CD4-positive, alpha-beta T cell treated with Interleukin-21 for 1 hour (primary cell): Measurements from ENCODE around the gene SERPINB11.
"Not testable (repeated sequence)": the region's sequence is repeated elsewhere in the genome, so short reads cannot be mapped to it uniquely, and the experiment has no call there.

Source experiments
- DNase-seq: peaks from one replicate; pipeline ENCODE4 v3.0.0-alpha.2; 2020

The SERPINB11 gene

DNA sequence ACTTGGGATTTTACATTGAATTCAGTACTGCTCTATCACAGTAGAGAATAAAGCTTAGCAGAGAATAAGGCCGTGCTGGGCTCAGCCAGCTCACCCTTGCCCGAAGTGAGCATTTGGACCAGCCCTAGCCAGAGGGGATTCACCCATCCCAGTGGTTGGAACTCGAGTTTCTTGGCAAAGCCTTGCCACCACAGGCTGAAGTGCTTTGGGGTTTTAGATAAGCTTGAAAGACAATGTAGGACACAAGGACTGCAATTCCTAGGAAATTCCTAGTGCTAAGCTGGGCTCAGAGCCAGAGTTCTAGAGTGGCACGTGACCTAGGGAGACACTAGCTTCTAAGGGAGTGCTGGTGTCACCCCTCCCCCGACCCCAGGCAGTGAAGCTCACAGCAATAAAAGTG lies 28.0 kb downstream of the SERPINB11 start:
- DNase-seq: no peak

DNA sequence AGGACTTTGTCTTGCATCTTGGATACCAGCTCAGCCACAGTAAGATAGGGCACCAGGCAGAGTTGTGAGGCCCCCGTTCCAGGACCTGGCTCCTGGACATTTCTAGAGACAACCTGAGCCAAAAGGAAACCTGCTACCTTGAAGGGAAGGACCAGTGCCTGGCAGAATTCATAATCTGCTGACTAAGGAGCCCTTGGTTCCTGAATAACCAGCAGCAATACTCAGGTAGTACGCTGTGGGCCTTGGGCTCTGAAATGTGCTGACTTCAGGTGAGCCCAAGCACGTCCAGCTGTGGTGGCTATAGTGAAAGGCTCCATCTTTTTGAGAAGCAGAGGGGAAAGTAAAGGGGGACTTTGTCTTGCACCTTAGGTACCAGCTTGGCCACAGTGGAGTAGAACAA lies 28.5 kb downstream of the SERPINB11 start:
- no peak for DNase-seq

DNA sequence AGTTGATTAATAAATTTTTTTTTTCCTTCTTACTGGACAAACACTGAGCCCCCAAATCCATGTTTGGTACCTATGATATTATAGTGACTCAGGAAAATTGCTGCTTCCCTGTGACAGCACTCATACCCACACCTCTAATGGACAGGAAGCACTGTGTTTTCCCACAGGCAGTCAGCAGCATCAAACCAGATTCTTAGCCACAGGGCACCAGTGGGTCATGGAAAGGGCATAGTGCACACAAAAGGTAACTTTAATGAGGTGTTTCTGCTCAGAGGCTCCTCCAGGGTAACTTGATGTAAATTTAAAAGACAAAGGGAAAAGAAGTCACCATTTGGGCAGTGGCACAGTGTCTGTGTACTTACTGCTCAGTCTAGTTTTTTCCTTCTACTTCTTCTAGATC lies 34.1 kb downstream of the SERPINB11 start:
- no peak for DNase-seq

DNA sequence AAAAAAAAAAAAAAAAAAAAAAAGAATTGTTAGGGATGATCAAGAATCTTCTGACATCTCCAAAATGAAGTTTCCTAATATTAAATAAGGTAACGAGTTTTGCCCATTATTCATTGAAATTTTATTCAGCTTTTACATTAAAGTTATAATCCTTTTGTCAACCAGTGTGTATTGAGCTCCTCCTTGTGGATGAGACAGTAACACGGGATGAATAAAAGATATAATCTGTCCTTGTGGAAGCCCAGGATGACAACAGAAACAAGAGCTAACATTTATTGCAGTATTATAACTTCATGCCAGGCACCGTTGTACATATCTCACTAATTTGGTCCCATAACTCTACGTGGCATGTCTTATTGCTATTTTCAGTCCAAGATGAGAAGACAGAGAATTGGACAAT lies 39.0 kb downstream of the SERPINB11 start:
- no peak for DNase-seq

DNA sequence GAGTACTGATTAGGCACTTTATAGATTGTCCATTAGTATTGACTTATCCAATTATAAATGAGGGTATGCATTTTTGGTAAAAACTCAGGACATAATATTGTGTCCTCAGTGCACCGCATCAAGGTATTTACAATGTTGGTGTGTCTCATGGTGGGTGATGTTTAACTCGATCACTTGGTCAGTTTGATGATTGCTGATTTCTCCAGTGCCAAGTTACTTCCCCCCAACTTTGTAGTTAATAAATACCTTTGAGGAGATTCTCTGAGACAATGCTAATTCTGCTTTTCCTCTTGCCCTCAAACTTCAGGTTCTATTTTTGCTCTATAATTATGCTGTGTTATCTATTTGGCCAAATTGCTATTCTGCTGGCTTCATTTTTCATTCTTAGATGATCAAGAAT lies 44.2 kb downstream of the SERPINB11 start:
- no peak for DNase-seq

DNA sequence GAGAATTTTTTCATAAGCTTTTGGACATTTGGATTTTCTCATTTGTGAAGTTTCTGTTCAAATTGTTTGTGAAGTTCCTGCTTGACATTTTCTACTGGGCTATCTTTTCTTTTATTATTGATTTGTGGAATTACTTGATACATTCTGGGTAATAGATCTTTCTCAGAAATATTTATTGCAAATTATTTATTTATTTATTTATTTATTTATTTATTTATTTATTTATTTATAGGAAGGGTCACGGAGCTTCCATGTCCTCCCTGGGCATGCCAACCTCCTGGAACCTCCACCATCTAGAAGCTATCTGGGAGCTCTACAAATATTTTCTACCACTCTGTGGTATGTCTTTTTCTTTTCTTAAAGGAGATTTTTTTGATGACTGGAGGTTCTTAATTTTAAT lies 46.7 kb downstream of the SERPINB11 start:
- DNase-seq: no peak

DNA sequence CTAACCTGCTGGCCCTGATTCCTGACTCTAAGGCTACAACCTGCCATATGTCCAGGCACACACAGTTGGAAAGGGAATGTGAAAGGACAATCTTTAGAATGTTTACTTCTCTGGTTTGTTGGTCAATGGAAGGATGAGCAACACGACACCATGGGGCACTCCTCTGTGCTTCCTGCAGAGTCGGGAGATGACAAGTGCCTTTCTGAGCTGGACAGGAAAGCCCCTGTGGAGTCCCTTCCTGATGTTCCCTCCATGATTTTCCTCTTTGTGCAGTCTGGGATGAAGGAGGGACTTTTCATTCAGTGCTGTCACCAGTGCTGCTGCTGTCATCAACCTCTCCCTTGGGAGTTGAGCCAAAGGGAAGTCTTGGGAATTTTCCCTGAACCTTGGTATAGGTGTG lies 49.9 kb downstream of the SERPINB11 start:
- no peak for DNase-seq

DNA sequence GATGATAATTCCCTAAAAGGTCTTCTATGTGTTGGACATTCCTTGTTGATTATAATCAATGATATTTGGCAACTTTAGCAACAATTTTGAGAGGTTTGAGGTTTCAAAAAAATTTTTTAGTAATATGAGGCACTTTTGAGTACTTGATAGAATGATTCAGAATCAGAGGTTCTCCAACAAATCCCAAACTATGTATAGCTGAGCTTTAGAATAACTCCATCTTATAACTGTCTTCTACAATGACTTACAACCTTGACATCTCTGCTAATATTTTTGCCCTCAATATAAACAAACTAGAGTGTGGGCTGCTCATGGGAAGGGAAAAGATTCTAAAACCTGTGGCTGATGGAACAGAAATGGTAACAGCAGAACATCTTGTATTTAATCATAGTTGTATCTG lies 50.9 kb downstream of the SERPINB11 start:
- DNase-seq: no peak

DNA sequence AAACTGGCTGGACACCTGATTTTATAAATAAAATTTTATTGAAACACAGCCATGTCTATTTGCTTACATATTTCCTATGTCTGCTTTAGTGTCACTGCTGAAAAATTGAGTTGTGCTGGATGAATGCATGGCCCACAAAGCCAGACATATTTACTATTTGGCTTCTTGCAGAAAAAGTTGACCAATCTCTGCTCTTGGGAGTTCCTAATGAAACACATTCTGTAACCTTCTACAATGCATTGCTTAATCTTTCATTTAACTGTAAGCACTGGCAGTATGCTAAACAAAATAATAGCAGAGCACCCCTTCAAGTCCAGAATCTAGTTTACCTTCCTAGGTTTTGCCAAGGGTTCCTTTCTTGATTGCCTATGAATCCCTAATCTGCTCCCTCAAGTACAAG lies 54.8 kb downstream of the SERPINB11 start:
- DNase-seq: no peak

DNA sequence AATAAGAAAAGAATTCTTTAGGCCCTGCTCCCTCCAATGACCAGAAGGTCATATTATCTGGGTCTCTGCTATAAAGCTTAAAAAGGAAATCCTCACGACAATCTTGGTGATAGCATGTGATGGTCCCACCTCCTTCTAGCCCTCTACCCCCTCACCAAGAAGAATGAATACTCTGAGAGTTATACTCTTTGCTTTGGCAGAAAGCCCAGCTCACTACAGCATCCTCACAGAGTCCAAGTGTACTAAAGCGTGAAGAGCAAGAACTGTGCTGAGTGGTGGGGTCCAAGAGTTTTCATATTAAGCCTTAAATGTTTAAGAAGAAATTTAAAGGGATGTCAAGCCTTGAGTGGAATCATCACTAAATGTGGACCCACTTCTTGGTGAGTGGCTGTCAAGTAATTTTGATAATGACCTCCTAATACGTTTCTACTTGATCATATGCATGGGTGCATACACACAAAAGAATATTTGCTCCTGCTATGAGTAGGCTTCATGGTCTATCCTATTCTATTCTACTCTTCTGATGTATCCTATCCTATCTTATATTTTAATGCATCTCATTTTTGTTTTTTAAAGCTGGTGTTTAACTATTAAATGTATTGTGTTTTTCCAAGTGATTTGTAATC lies 56.0 kb downstream of the SERPINB11 start:
- DNase-seq: no peak

DNA sequence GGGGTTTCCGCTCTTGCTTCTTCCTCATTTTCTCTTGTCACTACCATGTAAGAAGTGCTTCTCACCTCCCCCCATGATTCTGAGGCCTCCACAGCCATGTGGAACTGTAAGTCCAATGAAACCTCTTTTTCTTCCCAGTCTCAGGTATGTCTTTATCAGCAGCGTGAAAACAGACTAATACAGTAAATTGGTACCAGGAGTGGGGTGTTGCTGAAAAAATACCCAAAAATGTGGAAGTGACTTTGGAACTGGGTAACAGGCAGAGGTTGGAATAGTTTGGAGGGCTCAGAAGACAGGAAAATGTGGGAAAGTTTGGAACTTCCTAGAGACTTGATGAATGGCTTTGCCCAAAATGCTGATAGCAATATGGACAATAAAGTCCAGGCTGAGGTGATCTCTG lies 57.0 kb downstream of the SERPINB11 start:
- not testable (repeated sequence) for DNase-seq

DNA sequence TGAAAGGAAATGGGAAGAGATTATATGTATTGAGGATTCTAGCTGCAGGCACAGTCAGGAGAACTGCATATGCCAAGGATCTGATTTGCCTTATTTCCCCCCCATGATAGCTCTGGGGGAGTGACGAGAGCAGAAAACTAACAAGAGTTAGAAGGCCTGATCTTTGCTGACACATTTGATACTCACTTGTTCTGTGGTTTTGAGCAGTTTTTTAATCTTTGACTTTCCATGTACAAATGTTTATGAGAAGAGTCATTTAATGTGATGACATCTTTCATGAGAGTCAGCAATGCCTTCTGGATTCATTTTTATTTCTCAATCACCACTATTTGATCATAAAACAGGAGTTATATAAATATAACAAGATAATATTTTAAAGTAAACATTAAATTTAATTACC lies 59.8 kb downstream of the SERPINB11 start:
- no peak for DNase-seq

DNA sequence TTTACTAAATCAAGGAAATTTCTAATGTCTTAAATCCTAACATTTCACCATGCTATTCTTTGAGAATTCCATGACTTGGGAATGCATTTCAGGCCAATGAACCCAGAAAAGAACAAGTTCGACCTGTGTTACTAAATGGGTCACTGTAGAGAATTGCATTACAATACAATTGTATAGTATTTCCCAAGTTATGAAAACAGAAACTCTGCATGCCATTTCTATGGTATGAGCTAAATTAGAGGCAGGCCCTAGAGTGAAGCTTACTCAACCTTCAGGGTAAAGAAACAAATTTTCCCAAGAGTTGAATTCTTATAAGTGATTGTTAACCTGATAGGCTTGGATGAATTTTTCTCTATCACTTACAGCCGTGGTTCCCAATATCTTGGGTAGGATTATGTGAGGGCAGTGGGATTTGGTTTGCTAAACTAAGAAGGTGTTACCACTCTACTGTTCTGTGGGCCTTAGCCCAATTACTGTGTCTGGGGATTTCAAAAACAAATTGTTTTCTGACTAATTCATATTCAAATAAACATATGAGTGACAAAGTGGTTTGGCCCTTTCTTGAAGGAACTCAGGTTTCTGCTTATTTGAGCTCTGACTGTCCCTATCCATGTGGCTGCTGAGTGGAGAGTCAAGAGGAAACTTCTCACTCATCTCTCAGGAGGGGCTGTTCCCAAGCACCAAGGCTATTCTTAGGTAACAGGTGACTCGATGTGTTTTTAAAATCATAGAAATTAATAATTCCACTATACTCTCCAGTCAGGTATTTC lies 61.3 kb downstream of the SERPINB11 start:
- DNase-seq: no peak

DNA sequence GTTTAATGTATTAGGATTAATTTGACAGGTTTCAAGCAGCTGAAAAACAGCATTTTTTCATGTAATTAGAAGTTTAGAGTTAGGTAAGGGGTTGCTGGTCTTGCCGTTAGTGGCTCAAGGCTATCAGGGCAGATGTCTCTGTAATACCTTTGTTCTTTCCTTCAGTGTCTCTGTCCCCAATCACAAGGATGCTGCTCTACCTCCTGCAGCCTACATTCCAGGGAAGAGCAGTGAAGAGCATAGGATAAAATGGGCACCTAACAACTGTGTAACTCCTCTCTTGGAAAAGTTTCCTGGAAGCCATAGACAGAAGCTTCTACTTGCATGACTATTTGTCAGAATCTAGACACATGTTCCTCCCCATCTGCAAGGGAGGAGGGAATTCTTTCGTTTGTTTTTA lies 63.1 kb downstream of the SERPINB11 start:
- DNase-seq: no peak
